Activated CD4-positive, alpha-beta T cell treated with anti-CD3 and anti-CD28 coated beads, Interleukin-2, Interleukin-6, amounts not matched to agents 100 ng/mL and 50 ng/mL, durations not matched to agents 16 hours and 8 hours (primary cell): ENCODE results near the gene ZC3H18.

ENCODE experiments used
- DNase-seq: peaks from one replicate; pipeline ENCODE4 v3.0.0-alpha.2; 2020

ZC3H18 gene

GRCh38 chr16:88645941-88646340 is 75.7 kb downstream of the ZC3H18 start:
- DNase-seq: no peak

DNA sequence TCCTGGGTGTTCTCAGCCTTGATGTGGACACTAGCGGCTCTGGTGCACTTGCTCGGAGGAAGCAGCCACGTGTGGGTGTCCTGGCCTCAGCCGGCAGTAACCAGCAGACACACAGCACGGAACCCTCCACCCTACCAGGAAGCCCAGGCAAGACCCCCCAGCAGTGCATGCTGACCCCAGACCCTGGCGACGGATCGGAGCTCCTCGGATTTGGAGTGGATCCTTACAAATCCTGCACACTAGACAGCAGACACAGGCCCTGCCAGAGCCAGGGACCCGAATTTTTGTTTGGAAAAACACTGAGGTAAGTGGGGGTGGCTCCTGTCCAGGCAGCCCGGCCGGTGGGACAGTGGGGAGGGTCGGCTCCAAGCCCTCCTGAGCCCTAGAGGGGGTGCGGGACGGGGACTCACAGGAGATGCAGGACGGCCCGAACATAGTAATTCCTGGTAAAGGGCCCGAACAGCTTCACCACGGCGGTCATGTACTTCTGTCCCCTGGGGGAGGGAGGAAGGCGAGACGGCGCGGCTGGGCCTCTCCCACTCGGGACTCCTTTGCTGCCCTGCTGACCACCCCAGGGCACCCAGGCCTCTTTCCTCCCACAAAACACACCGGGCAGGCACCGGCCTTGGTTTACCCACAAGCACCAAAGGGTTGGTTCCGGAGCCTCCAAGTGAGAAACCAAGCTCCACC is 76.3 kb downstream of the ZC3H18 start:
- DNase-seq: no peak

GRCh38 chr16:88647178-88648070 is 77.2 kb downstream of the ZC3H18 start:
- no peak for DNase-seq

- DNase-seq: no peak
Observed at GRCh38 chr16:88649195-88649923, 79.2 kb downstream of the ZC3H18 start.

DNA sequence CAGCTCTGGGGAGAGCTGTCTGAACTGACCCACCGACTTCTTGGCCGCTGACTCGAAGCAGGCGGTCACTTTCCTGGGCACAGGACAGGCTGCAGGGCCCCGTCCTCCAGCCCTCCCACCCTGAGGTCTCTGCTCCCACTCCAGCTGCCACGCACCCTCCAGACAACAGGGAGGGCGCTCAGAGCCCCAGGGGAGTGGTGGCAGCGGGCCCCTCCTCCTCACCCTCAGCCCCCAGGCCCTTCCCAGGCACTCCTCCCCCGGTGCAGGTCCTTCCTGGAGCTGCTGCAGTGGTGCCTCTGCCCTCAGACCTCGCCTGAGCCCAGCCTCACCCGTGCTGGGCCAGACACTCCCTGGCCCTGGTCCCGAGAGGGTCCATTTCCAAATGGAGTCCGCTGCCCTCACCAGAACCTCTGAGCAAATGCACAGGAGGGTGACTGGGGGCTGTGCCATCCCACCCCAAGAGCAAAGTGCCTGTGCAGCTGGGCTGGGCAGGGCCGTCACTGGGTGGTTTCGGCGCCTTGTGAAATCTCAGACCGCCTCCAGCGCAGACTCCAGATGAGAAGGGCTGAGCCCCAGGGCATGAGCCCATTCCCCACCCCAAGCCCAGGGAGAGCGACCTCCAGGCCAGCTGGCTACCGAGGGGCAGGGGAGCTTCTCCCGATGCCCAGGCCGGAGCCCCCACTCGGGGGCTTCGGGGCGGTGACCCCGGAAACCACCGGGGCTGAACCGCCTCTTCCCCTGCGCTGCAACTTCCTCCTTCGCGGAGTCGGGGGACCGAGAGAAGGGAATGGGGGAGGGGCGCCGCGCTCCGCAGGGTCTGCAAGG is 79.9 kb downstream of the ZC3H18 start:
- peak; percentile 50 for DNase-seq

DNA sequence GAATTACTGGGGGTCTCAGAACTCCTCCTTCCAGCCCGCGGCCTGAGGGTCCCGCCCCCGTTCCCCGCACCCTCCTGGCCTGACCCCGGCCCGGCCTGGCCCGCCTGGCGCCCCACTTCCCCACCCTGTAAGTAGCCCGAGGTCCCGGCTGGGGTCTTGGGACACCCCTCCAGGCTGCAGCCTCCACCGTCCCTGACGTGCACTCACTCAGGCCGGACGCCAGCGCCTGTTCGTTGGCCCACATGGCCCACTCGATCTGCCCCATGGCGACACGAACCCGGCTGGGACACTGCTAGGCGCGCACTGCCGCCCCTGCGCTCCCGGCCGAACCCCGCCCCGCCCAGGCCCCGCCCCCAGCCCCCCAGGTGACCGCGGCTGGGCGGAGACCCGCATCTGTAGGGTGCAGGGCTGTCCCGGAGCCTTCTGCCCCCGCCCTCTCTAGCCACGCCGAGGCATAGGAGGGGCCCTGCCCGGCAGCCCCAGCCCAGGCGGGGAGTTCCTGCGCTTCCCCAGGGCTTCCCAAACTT is 80.6 kb downstream of the ZC3H18 start, which contains the start of gene CYBA:
TSS of gene CYBA (minus strand) at position 305 of the 527 bp plus-strand sequence. CDS start at position 265, 40 bp downstream.
- DNase-seq: peak; percentile 91

DNA sequence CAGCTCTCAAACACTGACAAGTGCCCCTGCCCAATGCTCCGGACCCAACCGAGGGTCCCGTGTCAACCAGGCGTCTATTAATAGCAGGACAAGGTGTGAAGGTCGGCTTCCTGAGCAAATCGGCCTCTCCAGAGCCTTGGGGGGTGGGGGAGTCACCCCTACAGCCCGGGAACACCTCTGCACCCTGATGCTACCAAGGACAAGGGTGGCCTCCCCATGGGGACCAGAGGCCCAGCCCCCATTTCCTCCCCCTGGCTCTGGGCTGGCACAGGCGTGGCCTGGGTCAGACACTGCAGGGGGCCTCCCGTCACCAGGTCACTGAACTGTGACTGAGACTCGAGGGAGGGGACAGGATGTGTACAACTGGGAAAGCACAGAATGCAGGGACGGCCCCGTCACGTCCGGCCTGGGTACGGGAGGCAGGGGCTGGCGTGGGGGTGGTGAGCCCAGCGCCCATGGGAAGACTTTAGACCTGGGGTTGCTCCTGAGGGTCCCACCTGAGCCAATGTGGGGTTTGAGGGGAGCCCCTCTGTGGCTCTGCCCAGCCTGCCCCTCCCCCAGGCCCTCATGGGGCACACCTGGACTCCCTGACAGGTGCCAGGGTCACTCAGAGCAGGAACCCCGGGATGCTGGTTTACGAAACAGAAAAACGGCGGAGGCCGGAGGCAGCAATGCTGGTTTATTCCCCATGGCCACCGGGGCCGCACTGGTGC is 81.2 kb downstream of the ZC3H18 start:
- peak; percentile 91 for DNase-seq

GRCh38 chr16:88651989-88652761 is 82.0 kb downstream of the ZC3H18 start:
- DNase-seq: no peak

- no peak for DNase-seq
Observed at GRCh38 chr16:88652762-88653063, 82.5 kb downstream of the ZC3H18 start.

- no peak for DNase-seq
Observed at GRCh38 chr16:88653101-88653500, 82.9 kb downstream of the ZC3H18 start.

DNA sequence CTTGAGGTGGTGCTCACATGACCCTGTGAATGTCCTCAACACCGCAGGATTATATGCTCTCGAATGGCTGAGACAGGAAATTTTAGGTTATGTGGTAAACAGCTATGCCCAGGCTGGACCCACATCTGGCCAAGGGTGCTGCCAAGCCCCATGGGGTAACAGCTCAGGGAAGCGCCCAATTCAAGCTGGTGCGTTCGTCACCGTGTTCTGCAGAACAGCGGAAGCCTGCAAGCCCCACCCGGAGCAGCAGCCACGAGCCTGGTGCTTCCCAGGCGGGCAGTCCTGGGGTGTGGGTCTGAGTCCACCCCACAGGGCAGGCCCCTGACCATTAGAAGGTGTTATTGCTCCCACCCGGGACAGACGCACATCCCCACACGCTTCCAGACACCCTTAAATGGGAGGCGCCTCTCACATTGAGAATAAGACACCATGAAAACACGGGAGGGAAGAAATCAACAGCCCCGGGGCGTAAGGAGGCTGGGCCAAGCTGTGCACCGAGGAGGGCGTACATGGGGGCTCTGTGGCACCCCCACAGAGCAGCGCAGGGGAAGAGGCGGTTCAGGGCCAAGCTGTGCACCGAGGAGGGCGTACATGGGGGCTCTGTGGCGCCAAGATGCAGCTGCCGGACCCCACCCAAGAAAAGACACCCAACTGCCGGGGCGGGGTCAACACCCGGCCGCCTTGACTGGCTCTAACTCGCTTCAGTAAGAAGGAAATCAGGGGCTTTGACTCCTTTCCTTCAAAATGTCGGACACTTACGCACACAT is 83.6 kb downstream of the ZC3H18 start:
- no peak for DNase-seq

- no peak for DNase-seq
Observed at GRCh38 chr16:88654363-88655052, 84.3 kb downstream of the ZC3H18 start.

- DNase-seq: no peak
Observed at GRCh38 chr16:88655053-88655732, 85.0 kb downstream of the ZC3H18 start.

- DNase-seq: no peak
Observed at GRCh38 chr16:88655733-88656281, 85.6 kb downstream of the ZC3H18 start.

GRCh38 chr16:88656291-88656980 is 86.2 kb downstream of the ZC3H18 start:
- DNase-seq: no peak

DNA sequence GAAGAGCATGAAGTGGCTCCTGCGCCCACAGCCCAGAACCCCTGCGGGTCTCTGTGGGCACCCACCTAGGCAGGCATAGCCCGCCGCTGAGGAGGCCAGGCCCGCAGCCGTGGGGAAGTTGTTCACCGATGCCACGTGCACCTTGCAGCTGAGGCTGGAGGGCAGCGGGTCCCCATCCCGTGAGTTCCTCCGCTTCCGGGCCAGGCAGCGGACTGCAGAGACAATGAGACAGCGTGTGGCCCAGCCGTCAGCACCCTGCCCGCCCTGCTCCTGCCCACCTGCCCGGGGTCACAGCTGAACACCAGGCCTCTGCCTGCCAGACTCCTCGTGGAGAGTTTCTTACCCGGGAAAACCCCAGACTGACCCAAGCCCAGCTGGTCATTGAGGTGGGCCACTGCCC is 87.2 kb downstream of the ZC3H18 start:
- DNase-seq: no peak

DNA sequence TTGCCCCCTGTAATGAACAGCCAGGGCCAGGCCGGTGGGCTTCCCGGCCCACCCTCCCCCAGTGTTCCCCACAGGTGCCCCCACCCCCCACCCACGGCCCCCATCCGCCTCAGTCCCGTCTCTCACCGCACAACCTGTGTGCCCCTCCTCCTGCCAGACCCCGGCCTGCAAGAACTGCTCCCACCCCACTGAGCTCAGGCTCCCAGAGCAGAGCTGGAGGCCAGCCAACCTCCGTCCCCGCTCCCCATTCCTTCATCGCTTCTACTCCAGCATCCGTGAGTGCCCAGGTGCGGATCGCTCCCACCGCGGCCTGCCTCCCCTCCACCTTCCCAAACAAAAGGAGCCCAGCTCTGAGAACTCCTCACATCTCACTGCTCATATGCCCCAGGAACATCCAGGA is 88.5 kb downstream of the ZC3H18 start:
- DNase-seq: no peak

GRCh38 chr16:88659160-88659559 is 89.0 kb downstream of the ZC3H18 start:
- DNase-seq: no peak
